Stromal cell of bone marrow (primary cell): ENCODE results near the gene NOP56.

Experiments used
- DNase-seq: peaks from one replicate; pipeline ENCODE4 v3.0.0-alpha.2; 2012; ENCODE audit warnings: low read depth

Gene NOP56

GRCh38 chr20:2651772-2652723 lies at the start of gene NOP56:
TSS of gene NOP56 (plus strand) at chr20:2652632. CDS start at chr20:2652661, 29 bp downstream.
- DNase-seq, result peak; percentile 81

GRCh38 chr20:2602746-2603145 lies 49.7 kb upstream of the NOP56 start:
- no peak for DNase-seq

- no peak for DNase-seq
These were observed 48.5 kb upstream of the NOP56 start for GRCh38 chr20:2603816-2604505.

GRCh38 chr20:2604506-2604835 lies 48.0 kb upstream of the NOP56 start:
- no peak for DNase-seq

GRCh38 chr20:2606507-2607006 lies 45.9 kb upstream of the NOP56 start:
- DNase-seq, result no peak

- no peak for DNase-seq
These were observed 42.1 kb upstream of the NOP56 start for GRCh38 chr20:2610326-2610725.

- DNase-seq, result no peak
These were observed 41.3 kb upstream of the NOP56 start for GRCh38 chr20:2610941-2611720.

GRCh38 chr20:2612073-2612472 lies 40.4 kb upstream of the NOP56 start:
- no peak for DNase-seq

- no peak for DNase-seq
These were observed 35.8 kb upstream of the NOP56 start for GRCh38 chr20:2616634-2617033.

GRCh38 chr20:2617099-2617714 lies 35.2 kb upstream of the NOP56 start:
- DNase-seq, result no peak

- no peak for DNase-seq
These were observed 33.6 kb upstream of the NOP56 start for GRCh38 chr20:2618815-2619214.

- DNase-seq, result no peak
These were observed 33.1 kb upstream of the NOP56 start for GRCh38 chr20:2619337-2619736.

GRCh38 chr20:2619961-2620595 lies 32.4 kb upstream of the NOP56 start:
- peak; percentile 21 for DNase-seq

- no peak for DNase-seq
These were observed 28.2 kb upstream of the NOP56 start for GRCh38 chr20:2624190-2624589.

GRCh38 chr20:2625062-2625461 lies 27.4 kb upstream of the NOP56 start:
- DNase-seq, result no peak

- no peak for DNase-seq
These were observed 25.4 kb upstream of the NOP56 start for GRCh38 chr20:2626853-2627541.

GRCh38 chr20:2631228-2631627 lies 21.2 kb upstream of the NOP56 start:
- DNase-seq, result no peak

GRCh38 chr20:2633381-2633780 lies 19.1 kb upstream of the NOP56 start:
- no peak for DNase-seq

- no peak for DNase-seq
These were observed 15.2 kb upstream of the NOP56 start for GRCh38 chr20:2637246-2637645.

- DNase-seq, result no peak
These were observed 12.2 kb upstream of the NOP56 start for GRCh38 chr20:2640260-2640659.

- DNase-seq, result no peak
These were observed 11.5 kb upstream of the NOP56 start for GRCh38 chr20:2640899-2641298.
